K562 (cell line): ENCODE data around the gene SOX18. TPM values are rescaled to one million over a fixed set of nuclear protein-coding genes. Genes with fewer than 3 reads are reported as not detected.

ENCODE experiments used
- JUN ChIP-seq, 2 experiments: sonication (generic) in 1 of 2; formaldehyde crosslinking in 1 of 2; IDR thresholded peaks; 2 replicates each; pipeline versions ENCODE4 v1.6.1 to v1.8.0; 2012 to 2022; ENCODE audit warnings: borderline replicate concordance in 2 of 2, mild to moderate bottlenecking in 2 of 2, improper control_type of control experiment in 1 of 2, low read depth in 1 of 2, low read length in 1 of 2, missing genetic modification reagents in 1 of 2
- LEF1 ChIP-seq: fragments of 450-650 bp; IDR thresholded peaks from 2 replicates; pipeline ENCODE4 v1.6.1; 2016; ENCODE audit warnings: mild to moderate bottlenecking
- POLR3A ChIP-seq: IDR thresholded peaks from 2 replicates; pipeline ENCODE4 v1.6.1; 2011; ENCODE audit warnings: borderline replicate concordance, mild to moderate bottlenecking, moderate library complexity; ENCODE audit not compliant: insufficient read length, insufficient read depth; ENCODE audit errors: extremely low read depth
- RAD21 ChIP-seq, 2 experiments: fragments of 250-450 bp in 1 of 2; fragments of 450-650 bp in 1 of 2; sonication (Bioruptor Pico) in 1 of 2; formaldehyde crosslinking in 1 of 2; IDR thresholded peaks in 1 of 2; conservative IDR thresholded peaks in 1 of 2; 2 replicates each; pipeline versions ENCODE4 v1.4.0 to v1.8.0; 2020 to 2022; ENCODE audit warnings: mild to moderate bottlenecking in 2 of 2, moderate library complexity in 1 of 2
- SMARCB1 ChIP-seq: IDR thresholded peaks from 2 replicates; pipeline ENCODE4 v1.6.1; 2011; ENCODE audit warnings: improper control_type of control experiment, low read depth; ENCODE audit not compliant: insufficient read length
- SNRNP70 ChIP-seq: fragments of 200-400 bp; formaldehyde crosslinking; optimal IDR thresholded peaks from 2 replicates; pipeline ENCODE3; 2017; ENCODE audit warnings: low read depth, low read length
- SP1 ChIP-seq: sonication (generic); formaldehyde crosslinking; IDR thresholded peaks from 2 replicates; pipeline ENCODE4 v1.8.1; 2022; ENCODE audit warnings: mild to moderate bottlenecking, missing genetic modification reagents
- STAT5B ChIP-seq: fragments of 250-450 bp; sonication (Bioruptor Pico); IDR thresholded peaks from 2 replicates; pipeline ENCODE4 v1.8.0; 2021; ENCODE audit warnings: mild to moderate bottlenecking, inconsistent platforms
- TAF1 ChIP-seq: IDR thresholded peaks from 2 replicates; pipeline ENCODE4 v1.6.1; 2011; ENCODE audit warnings: mild to moderate bottlenecking, low read length, moderate library complexity; ENCODE audit not compliant: insufficient read depth, control insufficient read depth, severe bottlenecking; ENCODE audit errors: extremely low read depth
- TEAD1 ChIP-seq, 2 experiments: fragments of 450-650 bp in 1 of 2; sonication (generic) in 1 of 2; formaldehyde crosslinking; IDR thresholded peaks; 2 replicates each; pipeline versions ENCODE4 v1.4.0 to v1.8.0; 2020 to 2022; ENCODE audit warnings: mild to moderate bottlenecking in 2 of 2, missing genetic modification reagents in 1 of 2
- XRCC4 ChIP-seq: IDR thresholded peaks from one replicate; pipeline ENCODE4 v1.6.1; 2011; ENCODE audit not compliant: insufficient read depth, insufficient read length; ENCODE audit errors: extremely low read depth
- ZNF311 ChIP-seq: fragments of 250-450 bp; sonication (Bioruptor Pico); IDR thresholded peaks from 2 replicates; pipeline ENCODE4 v1.4.0; 2020; ENCODE audit warnings: mild to moderate bottlenecking, moderate library complexity
- polyA plus RNA-seq, 8 experiments: library from polyadenylated mRNA; depleted of rRNA in 4 of 8; stranded (reverse) in 5 of 8; unstranded in 3 of 8; fragments of >200 nt; fragmentation: Nextera tagmentation in 2 of 8; fragmentation: Illumina TruSeq in 1 of 8; extraction: Ambion mirVana in 2 of 8; extraction: Trizol in 1 of 8; gene quantifications; 2 replicates each; pipeline versions ENCODE4 v1.2.1 to v1.2.3, GENCODE V29; 2011 to 2014; ENCODE audit warnings: inconsistent platforms in 1 of 8, missing spikeins in 1 of 8
- total RNA-seq, 7 experiments: library from RNA; depleted of rRNA in 6 of 7; stranded (reverse); fragments of >200 nt in 6 of 7; fragmentation: Illumina TruSeq in 2 of 7; extraction: Trizol in 2 of 7; gene quantifications; 2 replicates each; pipeline versions ENCODE4 v1.2.1 to v1.2.3, GENCODE V29; 2011 to 2021; ENCODE audit warnings: low replicate concordance in 1 of 7
- TF ChIP-seq, protein P1 (sequence below), 2 experiments: fragments of 450-650 bp in 1 of 2; sonication (generic) in 1 of 2; formaldehyde crosslinking in 1 of 2; IDR thresholded peaks; 2 replicates each; pipeline versions ENCODE4 v1.7.1 to v1.9.0; 2016 to 2022; ENCODE audit warnings: inconsistent platforms in 1 of 2, mild to moderate bottlenecking in 1 of 2, missing genetic modification reagents in 1 of 2
- TF ChIP-seq, protein P2 (sequence below): fragments of 250-450 bp; sonication (Bioruptor Pico); IDR thresholded peaks from 2 replicates; pipeline ENCODE4 v1.4.0; 2020; ENCODE audit warnings: mild to moderate bottlenecking, moderate library complexity, borderline replicate concordance

SOX18 gene
- total and polyA plus RNA-seq, 9 of the 15 experiments (the other 6 are each of a cell fraction or from before 2014, with no cell fraction given): 0.15 to 19.8 (median 0.33) TPM

DNA sequence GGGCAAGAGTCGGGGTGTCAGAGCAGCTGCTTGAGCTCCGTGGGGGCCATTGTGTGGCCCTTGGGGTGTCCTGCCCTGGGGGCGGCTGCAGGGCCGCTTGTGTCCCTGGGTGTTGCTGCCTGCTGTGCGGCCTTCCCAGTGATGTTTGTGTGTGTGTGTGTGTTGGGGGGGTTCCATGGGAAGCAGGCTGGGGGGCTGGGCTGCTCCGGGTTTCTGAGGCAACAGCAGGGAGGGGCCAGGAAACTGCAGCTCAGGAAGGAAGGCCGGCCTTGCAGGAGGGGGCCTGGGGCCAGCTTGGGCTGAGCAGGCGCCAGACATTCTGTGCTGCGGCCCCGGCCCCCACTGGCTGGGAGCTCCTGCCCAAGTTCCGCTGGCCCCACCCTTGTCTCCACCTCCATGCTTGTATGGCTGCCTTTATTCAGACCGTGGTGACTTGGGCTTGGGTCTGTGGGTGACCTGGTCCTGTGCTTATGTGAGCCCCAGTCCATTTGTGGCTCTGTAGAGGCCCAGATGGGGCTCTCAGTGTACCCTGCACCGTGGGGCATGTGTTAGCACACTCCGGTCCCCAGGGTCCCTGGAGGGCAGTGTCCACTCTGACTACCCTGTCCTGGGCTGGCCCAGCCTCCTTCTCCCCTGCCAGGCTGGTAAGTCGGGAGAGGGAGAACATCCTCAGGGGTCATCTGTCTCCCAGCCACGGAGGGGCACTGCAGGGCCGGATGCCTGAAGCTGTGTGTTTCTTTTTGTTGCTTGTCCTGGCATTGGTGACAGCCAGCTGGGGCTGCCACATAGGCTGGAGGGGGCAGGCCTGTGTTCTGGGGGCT is 4.6 kb upstream of the SOX18 start (continued):
- TF ChIP-seq, protein P1, sequence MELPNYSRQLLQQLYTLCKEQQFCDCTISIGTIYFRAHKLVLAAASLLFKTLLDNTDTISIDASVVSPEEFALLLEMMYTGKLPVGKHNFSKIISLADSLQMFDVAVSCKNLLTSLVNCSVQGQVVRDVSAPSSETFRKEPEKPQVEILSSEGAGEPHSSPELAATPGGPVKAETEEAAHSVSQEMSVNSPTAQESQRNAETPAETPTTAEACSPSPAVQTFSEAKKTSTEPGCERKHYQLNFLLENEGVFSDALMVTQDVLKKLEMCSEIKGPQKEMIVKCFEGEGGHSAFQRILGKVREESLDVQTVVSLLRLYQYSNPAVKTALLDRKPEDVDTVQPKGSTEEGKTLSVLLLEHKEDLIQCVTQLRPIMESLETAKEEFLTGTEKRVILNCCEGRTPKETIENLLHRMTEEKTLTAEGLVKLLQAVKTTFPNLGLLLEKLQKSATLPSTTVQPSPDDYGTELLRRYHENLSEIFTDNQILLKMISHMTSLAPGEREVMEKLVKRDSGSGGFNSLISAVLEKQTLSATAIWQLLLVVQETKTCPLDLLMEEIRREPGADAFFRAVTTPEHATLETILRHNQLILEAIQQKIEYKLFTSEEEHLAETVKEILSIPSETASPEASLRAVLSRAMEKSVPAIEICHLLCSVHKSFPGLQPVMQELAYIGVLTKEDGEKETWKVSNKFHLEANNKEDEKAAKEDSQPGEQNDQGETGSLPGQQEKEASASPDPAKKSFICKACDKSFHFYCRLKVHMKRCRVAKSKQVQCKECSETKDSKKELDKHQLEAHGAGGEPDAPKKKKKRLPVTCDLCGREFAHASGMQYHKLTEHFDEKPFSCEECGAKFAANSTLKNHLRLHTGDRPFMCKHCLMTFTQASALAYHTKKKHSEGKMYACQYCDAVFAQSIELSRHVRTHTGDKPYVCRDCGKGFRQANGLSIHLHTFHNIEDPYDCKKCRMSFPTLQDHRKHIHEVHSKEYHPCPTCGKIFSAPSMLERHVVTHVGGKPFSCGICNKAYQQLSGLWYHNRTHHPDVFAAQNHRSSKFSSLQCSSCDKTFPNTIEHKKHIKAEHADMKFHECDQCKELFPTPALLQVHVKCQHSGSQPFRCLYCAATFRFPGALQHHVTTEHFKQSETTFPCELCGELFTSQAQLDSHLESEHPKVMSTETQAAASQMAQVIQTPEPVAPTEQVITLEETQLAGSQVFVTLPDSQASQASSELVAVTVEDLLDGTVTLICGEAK (IDR thresholded peaks at IDR 0.05): no peak
- TF ChIP-seq, protein P1 (CRISPR knock-in tag; IDR thresholded peaks at IDR 0.05): no peak
- no peak for TF ChIP-seq LEF1
- TF ChIP-seq JUN (IDR thresholded peaks at IDR 0.05; ENCODE audit: borderline replicate concordance, low read depth, low read length): no peak
- no peak for TF ChIP-seq JUN (CRISPR knock-in tag; IDR thresholded peaks at IDR 0.05; ENCODE audit: borderline replicate concordance)
- TF ChIP-seq, protein P2, sequence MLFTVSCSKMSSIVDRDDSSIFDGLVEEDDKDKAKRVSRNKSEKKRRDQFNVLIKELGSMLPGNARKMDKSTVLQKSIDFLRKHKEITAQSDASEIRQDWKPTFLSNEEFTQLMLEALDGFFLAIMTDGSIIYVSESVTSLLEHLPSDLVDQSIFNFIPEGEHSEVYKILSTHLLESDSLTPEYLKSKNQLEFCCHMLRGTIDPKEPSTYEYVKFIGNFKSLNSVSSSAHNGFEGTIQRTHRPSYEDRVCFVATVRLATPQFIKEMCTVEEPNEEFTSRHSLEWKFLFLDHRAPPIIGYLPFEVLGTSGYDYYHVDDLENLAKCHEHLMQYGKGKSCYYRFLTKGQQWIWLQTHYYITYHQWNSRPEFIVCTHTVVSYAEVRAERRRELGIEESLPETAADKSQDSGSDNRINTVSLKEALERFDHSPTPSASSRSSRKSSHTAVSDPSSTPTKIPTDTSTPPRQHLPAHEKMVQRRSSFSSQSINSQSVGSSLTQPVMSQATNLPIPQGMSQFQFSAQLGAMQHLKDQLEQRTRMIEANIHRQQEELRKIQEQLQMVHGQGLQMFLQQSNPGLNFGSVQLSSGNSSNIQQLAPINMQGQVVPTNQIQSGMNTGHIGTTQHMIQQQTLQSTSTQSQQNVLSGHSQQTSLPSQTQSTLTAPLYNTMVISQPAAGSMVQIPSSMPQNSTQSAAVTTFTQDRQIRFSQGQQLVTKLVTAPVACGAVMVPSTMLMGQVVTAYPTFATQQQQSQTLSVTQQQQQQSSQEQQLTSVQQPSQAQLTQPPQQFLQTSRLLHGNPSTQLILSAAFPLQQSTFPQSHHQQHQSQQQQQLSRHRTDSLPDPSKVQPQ (CRISPR knock-in tag): no peak
- no peak for TF ChIP-seq POLR3A
- no peak for TF ChIP-seq SNRNP70
- no peak for TF ChIP-seq SP1 (CRISPR knock-in tag)
- TF ChIP-seq XRCC4: no peak
- no peak for TF ChIP-seq SMARCB1
- no peak for TF ChIP-seq TAF1
- TF ChIP-seq TEAD1 (CRISPR knock-in tag; IDR thresholded peaks at IDR 0.05): no peak
- peak in 1 of 2 experiments; percentile 13; a peak in 1 of 4 replicates for TF ChIP-seq RAD21 (CRISPR knock-in tag; conservative IDR thresholded peaks at IDR 0.05 in 1 of 2, IDR thresholded peaks at IDR 0.05 in 1 of 2)
- no peak for TF ChIP-seq STAT5B (CRISPR knock-in tag)
- no peak for TF ChIP-seq ZNF311
